Activated CD4-positive, alpha-beta T cell treated with anti-CD3 and anti-CD28 coated beads, Interleukin-2, amount 50 U/mL, for 16 hours (primary cell): Measurements from ENCODE around the gene MEIS1.

Experiments
- DNase-seq: peaks from one replicate; pipeline ENCODE4 v3.0.0-alpha.2; 2020

Gene MEIS1

DNA sequence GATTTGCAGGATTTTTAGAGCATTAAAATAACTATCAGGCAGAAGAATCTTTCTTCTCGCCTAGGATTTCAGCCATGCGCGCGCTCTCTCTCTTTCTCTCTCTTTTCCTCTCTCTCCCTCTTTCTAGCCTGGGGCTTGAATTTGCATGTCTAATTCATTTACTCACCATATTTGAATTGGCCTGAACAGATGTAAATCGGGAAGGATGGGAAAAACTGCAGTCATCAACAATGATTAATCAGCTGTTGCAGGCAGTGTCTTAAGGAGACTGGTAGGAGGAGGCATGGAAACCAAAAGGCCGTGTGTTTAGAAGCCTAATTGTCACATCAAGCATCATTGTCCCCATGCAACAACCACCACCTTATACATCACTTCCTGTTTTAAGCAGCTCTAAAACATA, 137.0 kb downstream of the MEIS1 start:
- DNase-seq, result no peak

DNA sequence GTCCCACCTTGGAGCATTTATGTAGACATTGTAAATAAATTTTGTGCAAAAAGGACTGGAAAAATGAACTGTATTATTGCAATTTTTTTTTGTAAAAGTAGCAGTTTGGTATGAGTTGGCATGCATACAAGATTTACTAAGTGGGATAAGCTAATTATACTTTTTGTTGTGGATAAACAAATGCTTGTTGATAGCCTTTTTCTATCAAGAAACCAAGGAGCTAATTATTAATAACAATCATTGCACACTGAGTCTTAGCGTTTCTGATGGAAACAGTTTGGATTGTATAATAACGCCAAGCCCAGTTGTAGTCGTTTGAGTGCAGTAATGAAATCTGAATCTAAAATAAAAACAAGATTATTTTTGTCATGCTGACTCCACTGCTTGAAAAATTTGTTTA, 137.5 kb downstream of the MEIS1 start:
- DNase-seq, result no peak

DNA sequence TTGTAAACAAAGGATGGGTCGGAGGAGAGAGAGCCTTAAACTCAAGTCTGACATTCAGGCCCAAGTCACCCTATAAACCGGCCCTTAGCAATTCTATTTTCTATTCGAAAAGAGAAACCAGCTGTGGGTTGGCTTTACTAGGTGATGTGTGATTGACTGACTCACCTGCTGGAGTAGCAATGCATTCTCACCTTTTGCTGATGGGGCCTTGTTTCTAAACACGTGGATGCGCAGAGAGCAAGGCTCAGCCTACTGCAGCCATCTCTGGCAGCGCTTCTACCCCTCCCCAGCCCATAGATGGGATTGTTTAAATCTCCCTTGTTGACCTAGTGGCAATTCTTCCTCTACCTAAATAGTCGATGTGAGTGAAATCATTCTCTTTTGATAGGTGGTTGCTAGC, 138.5 kb downstream of the MEIS1 start:
- no peak for DNase-seq

DNA sequence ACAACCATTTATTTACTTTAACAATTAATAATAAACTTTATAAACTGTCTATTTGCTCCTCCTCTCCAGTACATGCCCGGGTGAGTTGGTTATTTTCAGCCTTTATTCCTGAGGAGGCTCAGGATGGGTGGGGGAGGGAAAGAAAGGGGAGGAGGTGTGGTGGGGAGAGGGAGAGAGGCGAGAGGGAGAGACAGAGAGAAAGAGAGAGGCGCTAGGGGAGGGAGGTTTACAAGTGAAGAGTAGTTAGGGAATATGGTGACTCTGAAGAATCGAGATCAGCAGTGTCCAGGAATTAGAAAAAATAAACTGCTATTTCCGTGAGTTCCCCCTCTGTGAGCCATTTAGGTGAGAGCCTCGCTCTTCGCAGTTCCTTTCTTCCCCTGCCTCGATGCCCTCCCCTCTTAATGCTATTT, 138.9 kb downstream of the MEIS1 start:
- no peak for DNase-seq

DNA sequence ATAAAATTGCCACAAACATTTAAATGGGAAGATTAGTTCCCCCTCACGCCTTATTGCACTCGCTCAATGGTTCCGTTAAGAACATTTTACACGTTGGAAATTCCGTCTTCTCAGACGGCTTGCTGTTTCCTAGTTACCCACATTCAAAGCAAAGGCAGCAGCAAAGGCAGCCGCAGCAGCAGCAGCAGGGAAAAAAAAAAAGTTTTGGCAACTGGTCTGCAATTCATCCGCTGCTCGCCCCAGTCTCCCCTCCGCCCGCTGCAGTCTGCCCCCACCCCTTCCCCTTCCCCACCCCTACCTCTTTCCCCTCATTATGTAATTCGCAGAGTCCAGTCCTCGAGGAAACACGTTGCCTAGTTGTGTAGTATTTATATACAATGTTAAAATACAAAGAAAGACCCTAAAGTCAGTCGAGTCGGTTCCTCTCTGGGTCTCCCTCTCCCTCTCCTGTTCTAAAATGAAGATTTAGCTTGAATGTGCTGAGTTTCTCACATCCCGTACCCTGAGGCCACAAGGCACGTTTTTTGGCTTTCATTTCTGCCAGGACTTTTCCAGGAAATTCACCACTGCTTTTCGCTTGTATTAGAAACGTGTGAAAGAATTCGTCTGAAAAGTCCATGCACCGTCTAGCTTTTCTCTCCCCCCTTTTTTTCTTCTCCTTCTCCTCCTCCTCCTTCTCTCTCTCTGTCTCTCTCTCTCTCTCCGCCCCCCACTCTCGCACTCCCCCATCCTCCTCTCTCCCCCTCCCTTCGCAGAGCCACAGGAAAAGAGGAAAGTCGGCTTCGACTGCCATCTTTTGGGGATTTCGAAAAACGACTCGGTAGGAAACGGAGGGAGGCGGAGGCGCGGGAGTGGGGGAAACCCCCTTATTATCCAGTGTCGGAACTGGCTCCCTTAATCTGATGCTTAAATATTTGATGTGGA, 140.0 kb downstream of the MEIS1 start:
- DNase-seq, result no peak

DNA sequence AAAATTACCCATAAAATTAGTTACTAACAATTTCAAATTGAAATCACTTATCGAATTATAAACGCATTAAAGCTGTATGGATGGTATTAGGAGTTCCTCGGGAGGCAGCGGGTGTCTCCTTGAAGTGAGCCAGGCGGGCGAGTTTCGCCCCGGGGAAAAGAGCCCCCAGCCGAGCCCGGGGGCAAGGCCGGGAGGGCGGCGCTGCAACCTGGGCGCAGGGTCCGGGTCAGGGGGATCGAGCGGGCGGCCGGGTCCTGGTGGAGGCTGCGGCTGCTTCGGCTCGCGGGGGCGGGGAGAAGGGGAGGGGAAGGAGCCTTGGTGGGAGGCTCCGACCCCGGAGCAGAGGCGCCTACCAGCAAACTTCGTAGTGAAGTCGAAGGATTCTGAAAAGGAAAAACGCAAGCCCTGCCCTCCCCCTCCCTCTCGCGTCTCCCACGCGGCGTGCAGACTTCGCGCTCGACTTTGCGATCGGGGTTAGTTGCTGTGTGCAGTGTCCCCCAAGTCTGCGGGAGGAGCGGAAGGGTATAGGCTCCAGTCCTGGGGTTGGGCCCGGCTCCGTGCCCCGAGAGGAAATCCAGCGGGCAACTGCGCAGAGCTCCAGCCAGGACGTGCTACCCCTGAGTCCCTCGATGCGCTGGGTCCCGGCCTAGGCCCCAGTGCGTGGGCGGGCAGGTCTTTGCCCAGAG, 140.8 kb downstream of the MEIS1 start:
- no peak for DNase-seq

DNA sequence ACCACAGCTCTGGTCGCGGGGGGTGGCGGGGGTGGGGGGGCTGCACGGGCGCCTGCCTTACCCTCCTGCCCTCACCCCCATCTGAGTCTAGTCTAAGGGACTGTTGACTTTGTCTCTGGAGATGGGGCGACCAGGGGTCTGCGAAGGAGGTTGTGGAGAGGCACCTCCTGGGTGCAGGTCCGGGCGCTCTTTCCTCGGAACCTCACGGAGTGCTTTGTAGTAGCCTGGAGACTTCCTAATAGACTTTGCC, 141.3 kb downstream of the MEIS1 start:
- DNase-seq, result no peak

DNA sequence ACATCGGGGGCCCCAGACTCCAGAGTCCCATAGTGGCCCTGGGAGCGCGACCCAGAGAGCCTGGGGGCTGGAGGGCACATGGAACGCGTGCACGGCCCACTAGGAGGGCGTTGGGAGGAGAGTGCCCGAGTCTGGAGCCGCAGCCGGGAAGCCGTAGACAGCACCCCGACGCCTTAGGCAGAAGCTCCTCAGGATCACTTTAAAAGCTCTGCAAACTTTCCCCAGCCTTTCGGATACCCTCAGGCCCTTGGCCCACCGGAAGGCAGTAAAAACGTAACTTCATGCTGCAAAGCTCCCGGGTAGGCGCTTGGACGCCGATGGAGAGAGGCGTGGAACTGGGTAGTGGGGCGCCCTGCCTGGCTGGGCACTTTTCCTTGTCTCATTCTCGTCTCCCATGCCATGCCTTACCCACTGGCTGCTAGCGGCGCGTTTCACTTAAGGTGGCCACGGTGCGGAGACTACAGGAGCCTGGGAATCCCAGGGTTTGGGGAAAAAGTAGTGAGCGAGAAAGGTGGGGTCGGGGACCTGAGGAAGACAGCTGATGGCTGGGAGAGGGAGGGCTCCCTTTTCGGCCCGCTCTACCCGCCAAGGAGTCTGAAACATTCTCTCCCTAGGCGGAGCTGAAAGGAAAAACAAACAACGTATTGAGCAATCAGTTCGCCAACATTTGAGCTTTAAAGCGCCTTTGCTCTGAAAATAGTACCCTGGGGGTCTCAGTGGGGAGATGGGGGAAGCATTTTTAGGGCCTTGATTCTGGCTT, 141.8 kb downstream of the MEIS1 start:
- no peak for DNase-seq

DNA sequence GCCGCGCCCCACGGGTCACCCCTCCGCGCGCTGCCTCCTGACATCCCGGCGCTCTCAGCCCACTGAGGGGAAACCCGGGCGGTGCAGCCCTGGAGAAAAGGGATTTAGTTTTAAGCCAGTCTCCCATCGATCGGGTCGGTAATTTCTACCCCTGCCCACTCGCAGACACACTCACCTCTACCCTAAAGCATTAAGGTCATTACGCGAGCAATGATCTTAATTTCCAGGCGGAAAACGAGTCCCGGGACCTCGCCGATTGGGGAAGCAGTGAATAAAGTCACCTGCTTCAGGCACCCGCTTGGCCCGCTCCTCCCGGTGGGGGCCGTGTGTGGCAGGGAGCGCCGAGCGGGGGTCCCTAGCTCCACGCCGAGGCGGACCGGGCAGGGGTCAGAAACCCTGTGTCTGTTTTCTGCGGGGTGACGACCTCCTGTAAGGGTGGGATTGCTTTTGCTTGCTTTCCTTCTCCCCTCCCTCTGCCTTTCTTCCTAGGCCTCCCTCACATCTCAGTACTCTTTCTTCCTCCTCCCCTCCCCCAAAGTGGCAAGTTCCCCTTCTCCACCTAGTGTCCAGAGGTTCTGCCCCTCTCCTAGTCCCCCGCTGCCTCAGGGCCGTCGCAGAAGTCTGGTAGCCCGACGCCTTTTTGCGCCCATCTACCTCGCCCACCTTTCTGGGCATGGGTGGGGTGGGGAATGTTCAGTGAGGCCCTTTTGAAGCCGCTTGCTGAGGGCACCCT, 142.6 kb downstream of the MEIS1 start:
- no peak for DNase-seq

DNA sequence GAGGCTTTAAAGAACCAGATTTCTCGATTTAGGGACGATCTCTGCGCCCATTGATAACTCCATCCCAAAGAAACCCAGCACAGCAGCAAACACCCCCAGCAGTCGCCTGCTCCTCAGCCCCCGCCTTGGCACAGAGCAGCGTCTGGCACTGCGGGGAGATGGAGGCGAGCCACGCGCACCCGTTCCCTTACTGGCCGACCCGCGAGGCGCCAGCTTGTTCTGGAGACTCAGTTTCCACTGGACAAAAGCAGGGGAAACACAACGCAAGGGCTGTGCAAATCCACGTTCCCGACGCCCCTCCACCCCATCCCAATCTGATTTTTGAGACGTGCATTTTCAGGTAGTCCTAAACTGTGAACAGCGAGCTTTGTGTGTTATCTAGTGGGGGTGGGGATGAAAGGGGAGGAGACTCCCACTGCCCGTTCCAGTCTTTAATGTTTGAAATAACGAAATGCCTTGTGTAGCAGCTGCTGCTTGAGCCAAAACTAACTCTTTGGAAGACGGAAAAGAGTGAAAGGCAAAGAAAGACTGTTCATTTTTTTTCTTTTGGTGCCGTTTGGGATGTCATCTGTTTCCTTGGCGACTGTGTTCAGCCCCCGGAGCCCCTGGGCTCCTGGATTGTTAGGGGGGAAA, 143.2 kb downstream of the MEIS1 start:
- DNase-seq, result no peak

DNA sequence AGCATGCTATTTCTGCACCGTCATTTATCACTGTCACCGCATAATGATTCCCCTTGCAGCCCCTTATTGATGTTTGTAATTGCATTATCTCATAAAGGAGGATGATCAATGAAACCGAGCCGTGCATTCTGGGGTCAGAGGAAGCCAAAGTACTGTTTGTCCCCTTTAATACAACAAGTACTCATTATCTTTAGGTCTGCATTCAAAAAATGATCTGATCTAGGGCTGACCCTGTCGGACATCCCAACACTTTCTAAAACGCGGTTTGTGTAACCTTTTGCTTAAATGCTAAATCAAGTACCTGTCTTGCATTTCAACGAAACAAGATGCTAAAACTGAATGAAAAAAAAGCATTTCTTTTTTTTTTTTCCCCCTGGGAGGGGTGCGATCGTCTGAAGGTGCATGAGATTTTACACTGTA, 143.8 kb downstream of the MEIS1 start:
- no peak for DNase-seq

DNA sequence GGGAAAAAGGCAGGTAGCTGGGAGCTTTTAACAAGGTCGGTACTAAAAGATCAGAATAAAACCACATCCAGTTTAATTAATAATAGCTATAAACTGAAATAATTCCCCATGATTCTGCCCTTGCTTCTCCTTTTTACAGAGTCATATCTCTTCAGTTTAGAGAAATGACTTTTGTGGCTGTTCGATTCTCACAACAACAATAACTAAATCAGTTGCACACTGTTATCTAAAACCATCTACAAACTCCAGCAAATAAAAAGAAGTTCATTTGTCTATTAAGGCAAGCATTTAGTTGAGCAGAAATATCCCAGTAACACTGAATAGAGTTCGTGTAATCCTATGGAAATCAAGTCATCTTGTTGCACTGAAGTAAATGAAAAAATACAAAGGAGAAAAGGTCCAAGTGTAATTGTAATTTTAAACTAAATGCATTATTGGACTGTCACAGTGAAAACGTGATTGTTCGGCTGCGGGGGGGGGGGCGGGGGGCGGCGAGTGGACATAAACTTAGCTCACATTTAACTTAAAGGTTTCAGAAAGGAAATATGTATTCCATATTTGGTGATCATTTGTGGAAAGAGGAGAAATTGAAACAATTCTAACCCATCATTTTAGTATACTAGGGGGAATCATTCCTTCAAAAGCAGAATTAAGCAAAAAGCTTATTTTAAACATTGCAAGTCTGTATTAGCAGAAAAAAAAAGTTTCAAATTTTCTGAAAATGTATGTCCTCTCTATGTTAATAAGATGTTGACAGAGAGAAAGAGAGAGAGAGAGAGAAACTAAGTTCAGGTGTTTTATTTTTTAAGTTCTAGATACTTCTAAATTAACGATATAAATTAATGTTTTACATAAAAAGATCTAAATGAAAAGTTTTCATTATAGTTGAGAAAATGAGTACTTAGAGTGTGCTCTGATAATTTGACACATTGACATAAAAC, 144.5 kb downstream of the MEIS1 start:
- DNase-seq, result no peak

DNA sequence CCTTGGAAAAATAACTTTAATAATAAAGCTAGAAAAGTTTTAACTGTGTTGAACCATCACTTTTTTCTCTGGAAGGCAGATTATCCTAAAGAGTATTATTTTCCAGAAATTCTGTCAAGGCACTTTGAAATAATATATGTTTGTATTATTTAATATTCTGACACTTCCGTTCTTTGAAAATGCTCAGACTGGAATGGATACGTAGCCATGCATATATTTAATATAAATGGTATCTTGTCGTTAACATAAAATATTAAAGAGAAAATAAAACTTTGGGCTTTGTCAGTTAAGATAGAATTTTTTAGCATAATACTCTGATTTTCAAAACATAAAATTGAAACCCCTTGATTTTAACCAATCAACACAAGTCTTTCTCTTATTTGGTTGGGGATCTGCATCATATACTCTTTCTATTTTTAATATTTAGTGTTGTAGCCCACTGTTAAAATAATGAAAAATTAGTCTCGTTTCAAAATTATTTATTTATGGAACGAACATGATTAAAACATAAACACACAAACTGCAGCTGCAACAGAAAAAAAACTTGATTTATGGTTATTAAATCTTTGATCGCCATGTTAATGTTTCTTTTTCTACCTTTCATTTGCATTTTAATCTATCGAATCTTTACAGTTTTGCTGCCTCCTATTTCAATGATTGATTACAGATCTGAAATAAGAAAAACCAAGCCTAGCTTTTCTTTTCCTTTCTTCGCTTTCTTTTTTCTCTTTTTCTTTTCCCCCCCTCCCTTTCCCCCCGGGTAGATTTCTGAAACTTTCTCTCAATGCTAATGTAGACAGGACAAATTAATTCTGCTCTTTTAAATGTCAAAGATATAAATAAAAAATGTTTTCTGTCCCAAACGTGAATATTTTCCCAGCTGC, 145.5 kb downstream of the MEIS1 start:
- DNase-seq, result no peak

DNA sequence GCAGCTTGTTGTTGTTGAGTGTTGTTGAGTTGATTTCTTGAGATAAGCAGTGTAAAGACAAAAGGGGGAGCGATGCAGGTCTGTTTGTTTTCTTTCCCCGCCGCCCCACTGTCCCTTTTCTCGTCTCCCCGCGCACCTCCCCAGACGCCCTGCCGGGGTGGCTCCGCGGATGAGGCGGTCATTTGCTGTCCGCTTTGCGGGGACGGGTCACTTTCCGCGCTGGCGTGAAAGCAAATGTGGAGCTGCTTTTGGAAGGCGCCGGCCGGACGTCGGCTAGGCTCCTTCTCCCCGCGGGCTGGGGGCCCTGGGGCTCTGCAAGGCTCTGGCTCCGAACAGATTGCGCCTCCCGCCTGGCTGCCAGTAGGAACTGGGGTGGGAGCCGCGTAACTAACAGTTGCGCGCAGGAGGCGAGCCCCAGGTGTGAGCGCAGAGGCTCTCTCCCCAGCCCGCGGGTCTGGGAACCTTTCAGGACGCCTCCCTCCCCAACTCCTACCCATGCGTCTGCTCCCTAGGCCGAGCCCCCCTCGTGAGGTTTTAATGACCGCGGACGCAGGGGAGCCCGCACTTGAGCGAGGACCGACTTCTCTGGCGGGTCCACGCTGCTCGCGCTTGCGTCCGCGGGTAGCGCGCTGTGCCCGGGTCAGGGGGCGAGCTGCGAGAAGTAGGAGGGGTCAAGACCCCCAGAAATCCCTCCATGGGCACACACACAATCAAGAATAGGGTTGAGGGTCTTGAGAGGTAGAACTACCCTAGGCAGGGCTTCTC, 146.6 kb downstream of the MEIS1 start:
- no peak for DNase-seq

DNA sequence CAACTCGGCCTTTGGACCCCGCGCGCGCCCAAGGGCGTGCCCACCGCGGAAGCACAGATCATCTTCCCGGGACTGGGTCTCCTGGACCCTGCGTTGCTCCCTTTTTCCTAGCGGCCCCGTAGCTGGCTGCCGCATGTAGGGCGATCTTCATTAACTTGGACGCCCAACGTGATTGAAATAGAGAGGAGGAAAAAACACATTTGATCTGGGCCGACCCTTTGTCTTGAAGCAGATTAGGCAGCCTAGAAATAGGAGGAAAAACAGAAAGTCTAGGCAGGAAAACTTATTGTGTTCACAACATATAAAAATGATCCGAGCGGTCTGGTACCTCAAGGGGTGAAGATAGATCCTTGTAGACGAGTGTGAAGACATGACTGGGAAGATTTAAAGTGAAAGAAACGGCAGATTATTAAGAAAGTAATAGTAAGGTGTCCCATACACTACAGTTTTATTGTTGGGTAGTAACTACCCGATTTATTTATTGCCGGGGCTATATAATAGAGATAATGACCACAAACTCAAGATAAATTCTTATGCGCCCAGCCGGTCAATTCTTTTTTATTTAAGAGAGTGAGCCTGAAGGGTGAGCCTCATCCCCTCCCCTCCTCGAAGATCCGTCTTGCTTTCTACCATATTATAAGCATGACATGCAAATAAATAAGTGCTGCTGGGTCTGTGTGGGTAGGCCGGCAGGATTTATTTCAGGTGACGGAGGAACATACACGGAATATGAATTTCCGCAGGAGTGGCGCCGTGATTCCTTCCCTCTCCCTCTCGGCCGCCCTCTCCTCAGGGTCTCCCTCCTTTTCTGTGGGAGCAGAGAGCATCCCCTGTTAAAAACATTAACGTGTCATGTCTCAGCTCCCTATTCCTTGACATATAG, 147.4 kb downstream of the MEIS1 start:
- no peak for DNase-seq

DNA sequence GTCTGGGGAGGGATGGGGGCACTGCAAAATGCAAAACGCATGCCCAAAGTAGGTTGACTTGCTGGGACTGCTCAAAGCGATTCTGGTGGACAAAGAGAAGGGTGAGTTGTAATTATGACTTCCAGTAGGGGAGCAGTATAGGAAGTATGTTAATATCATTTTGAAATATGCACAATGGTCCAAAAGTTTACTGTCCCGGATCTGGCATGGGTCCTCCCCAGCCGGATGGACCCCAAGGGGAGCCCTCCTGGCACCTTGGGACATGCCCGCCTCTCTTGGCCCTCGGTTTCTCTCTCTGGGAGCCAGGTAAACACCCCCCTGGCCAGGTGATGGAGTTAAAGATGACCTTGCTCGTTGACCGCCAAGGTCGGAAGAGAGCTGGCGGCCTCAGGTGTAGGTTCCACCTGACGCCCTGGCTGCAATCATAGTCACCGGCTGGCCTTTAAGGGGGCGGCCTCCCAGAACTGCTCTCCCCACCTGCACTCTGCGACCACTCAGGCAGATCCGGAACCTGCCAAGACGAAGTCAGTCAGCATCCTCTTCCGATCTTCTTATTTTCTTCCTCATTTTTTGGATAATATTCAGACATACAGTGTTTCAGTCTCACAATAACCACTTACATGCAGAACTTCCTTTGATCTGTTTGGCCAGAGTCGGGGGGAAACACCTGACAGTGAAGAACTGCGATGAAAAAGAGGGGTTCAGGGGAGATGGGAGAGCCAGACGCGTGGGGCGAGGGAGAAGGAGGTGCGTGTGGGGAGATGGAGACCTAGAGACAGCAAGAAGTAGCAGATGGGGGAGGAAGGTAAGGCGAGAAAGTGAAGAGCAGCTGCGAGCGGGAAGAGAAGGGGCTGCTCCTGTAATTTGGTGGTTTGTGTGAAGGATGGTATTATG, 148.3 kb downstream of the MEIS1 start:
- no peak for DNase-seq

DNA sequence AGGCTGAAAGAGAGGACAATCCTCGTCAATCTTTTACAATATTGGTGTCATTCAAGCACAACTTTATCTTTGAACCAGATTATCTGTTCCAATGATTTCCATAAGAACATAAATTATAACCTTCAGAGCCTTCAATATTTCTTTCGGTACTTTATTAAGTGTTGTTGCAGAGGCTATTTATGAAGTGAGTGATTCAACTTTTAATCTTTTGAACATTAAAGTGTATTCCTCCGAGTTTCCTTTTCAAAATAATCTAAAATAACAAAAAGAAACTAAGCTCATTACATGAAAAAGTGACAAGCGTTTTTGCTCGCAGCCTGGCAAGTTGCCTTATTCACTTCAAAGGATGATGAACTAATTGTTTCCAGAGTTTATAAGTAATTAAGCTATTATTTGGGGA, 149.0 kb downstream of the MEIS1 start:
- DNase-seq, result no peak

DNA sequence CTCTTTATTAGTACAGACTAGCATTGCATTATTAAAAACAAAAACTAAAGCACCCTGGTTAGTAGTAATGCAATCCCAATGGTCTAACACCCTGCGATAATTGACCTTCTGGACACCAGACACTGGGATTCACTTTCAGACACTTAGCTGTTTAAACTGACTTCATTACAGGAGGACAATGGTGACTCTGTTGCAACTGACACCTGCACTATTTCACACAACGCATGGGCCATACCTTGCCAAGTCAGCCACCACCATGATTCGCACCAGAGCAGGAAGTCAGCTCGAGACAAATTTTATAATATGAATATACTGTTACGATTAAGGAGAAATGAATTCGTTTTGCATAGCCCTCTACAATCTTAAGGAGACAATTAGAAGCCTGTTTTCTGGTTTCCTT, 150.7 kb downstream of the MEIS1 start:
- no peak for DNase-seq
